Brain microvascular endothelial cell (primary cell): ENCODE data around the gene ANXA3.

Source experiments
- DNase-seq: peaks from one replicate; pipeline ENCODE4 v3.0.0-alpha.2; 2020
- H3K27ac ChIP-seq: fragments of 250-450 bp; sonication (Bioruptor Pico); 2 replicates; pipeline ENCODE4 v1.5.1; 2020; ENCODE audit warnings: mild to moderate bottlenecking, moderate library complexity
- H3K27me3 ChIP-seq: fragments of 250-450 bp; sonication (Bioruptor Pico); replicated peaks from 2 replicates; pipeline ENCODE4 v1.5.1; 2020; ENCODE audit warnings: mild to moderate bottlenecking
- H3K36me3 ChIP-seq: fragments of 250-450 bp; sonication (Bioruptor Pico); replicated peaks from 2 replicates; pipeline ENCODE4 v1.5.1; 2020; ENCODE audit warnings: mild to moderate bottlenecking
- H3K4me3 ChIP-seq: 2 replicates; pipeline ENCODE4 v1.5.1; 2011; ENCODE audit warnings: low read depth, mild to moderate bottlenecking, control low read depth, low read length, moderate library complexity
- in situ Hi-C: cut with HindIII; loops from 2 replicates; pipeline ENCODE4 v1.10.0; 2017; ENCODE audit warnings: low sequenced_read_pairs, low pct_ligation_motif_present
- TF ChIP-seq, protein P1 (sequence below): IDR thresholded peaks from 2 replicates; pipeline ENCODE4 v1.5.1; 2011; ENCODE audit warnings: low read depth, mild to moderate bottlenecking, moderate library complexity, low read length, control low read depth, inconsistent platforms; ENCODE audit errors: missing control alignments

ANXA3 gene

DNA sequence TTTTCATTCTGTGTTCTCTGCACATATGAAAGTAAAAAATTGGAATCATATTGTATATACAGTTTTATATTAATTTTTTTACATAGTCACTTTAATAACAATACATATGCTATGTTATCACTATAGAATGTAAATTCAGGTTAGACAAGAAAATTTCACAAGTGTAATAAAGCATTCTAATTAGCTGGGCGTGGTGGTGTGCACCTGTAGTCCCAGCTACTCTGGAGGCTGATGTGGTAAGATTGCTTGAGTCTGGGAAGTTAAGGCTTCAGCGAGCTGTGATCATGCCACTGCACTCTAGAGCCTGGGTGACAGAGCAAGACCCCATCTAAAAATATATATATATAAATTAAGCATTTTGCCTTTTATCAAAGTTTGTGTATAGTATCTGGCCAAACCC, 95.7 kb downstream of the ANXA3 start:
- H3K27me3 ChIP-seq, result no peaks in the 10 kb centered on the region
- in situ Hi-C loops, result no loop called here
- H3K27ac ChIP-seq, result no peak overlapping the region
- TF ChIP-seq, protein P1, sequence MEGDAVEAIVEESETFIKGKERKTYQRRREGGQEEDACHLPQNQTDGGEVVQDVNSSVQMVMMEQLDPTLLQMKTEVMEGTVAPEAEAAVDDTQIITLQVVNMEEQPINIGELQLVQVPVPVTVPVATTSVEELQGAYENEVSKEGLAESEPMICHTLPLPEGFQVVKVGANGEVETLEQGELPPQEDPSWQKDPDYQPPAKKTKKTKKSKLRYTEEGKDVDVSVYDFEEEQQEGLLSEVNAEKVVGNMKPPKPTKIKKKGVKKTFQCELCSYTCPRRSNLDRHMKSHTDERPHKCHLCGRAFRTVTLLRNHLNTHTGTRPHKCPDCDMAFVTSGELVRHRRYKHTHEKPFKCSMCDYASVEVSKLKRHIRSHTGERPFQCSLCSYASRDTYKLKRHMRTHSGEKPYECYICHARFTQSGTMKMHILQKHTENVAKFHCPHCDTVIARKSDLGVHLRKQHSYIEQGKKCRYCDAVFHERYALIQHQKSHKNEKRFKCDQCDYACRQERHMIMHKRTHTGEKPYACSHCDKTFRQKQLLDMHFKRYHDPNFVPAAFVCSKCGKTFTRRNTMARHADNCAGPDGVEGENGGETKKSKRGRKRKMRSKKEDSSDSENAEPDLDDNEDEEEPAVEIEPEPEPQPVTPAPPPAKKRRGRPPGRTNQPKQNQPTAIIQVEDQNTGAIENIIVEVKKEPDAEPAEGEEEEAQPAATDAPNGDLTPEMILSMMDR, result no peak
- H3K36me3 ChIP-seq, result no peaks in the 10 kb centered on the region
- no peak overlapping the region for H3K4me3 ChIP-seq
- DNase-seq, result no peak

DNA sequence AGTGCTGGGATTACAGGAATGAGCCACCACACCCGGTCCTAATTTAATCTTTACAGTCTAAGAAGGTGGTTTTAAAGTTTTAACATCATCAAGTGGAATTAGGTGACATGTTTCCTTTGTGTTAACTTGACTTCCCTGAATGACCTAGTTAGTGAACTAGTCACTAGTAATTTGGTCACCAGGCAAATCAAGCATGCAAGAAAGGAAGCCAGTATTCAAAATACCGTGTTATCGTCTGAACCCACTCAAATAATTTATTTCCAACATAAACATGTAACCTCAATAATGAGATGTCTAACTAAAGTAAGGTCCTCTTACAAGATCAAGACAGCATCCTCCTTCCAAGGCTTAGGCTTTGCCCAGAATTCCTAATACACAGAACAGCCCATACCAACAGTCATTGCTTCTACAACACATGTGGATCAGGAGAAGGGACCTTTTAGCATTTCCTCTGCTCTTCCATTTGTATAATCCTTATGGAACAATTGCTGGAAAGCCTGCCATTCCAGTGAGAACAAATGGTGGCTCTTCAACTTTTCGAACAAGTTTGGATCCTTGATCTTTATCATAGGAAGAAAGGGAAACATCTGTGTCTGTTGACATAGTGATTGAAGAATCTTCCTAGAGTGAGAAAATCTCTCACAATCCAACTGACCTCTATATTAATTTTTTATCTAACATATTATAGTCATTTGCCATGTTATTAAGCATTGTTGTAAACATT, 97.2 kb downstream of the ANXA3 start:
- TF ChIP-seq, protein P1, result no peak
- Histone ChIP-seq H3K27ac (no peak overlapping the region), H3K4me3 (no peak overlapping the region), H3K27me3 (no peaks in the 10 kb centered on the region), H3K36me3 (no peaks in the 10 kb centered on the region)
- in situ Hi-C loops, result no loop called here
- no peak for DNase-seq

DNA sequence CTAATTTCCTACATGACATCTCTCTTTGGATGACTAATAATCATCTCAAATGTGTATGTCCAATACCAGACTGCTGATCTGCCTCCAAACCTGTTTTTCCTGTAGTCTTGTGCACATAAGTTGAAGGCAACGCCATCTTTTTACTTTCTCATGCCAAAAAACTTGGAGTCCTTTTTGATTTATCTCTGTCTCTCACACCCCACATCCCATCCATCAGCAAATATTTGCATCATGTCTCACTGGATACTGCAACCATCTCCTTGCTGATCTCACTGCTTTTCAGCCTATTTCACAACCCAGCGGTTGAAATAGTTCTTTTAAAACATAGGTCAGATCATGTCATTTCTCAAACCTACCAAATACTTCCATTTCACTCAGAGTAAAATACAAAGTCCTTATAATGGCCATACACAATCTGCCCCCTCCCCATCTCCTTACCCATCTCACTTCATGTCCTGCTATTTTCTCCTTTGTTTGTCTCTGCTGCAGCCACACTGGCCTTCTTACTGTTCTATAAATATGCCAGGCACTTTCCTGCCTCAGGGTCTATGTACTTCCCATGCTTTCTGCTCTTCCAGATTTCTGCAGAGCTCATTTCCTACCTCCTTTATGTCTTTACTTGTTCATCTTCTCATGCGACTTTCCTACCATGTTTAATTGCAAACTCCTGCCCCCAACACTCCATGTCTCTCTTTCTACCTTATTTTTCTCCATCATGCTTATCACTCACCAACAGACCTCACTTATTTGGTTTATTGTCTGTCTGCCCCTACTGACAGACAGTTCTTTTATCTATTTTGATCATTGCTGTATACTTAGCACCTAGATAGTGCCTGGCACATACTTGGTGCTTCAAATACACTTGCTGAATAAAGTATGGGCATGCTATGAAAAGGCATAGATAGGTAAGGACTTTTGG, 98.8 kb downstream of the ANXA3 start:
- Histone ChIP-seq H3K36me3 (no peaks in the 10 kb centered on the region), H3K27me3 (no peaks in the 10 kb centered on the region), H3K27ac (peak overlapping the region; percentile 20), H3K4me3 (no peak overlapping the region)
- in situ Hi-C loops, result no loop called here
- DNase-seq, result peak; percentile 80
- TF ChIP-seq, protein P1, result no peak

DNA sequence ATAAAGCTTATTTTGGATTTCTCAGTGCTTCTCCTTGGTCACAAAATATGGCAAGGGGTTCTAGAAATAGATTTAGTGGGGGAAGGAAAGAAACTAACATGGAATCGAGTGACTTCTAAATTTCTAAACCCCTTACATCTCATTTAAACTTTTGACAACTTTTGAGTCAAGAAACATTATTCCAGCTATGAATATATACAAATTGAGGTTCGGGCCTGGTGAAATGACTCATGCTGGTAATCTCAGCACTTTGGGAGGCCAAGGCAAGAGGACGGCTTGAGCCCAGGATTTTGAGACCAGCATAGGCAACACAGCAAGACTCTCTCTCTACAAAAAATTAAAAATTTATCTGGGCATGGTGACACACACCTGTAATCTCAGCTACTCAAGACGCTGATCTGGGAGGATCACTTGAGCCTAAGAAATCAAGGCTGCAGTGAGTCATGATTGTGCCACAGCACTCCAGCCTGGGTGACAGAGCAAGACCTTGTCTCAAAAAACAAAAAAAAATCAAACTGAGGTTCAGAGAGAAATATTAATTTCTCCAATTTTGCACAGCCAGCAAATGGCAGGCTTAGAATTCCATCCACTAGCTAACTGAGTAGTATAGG, 99.8 kb downstream of the ANXA3 start:
- no peaks in the 10 kb centered on the region for H3K36me3 ChIP-seq
- no peaks in the 10 kb centered on the region for H3K27me3 ChIP-seq
- in situ Hi-C loops, result no loop called here
- no peak overlapping the region for H3K27ac ChIP-seq
- DNase-seq, result no peak
- TF ChIP-seq, protein P1, result no peak
- H3K4me3 ChIP-seq, result no peak overlapping the region

DNA sequence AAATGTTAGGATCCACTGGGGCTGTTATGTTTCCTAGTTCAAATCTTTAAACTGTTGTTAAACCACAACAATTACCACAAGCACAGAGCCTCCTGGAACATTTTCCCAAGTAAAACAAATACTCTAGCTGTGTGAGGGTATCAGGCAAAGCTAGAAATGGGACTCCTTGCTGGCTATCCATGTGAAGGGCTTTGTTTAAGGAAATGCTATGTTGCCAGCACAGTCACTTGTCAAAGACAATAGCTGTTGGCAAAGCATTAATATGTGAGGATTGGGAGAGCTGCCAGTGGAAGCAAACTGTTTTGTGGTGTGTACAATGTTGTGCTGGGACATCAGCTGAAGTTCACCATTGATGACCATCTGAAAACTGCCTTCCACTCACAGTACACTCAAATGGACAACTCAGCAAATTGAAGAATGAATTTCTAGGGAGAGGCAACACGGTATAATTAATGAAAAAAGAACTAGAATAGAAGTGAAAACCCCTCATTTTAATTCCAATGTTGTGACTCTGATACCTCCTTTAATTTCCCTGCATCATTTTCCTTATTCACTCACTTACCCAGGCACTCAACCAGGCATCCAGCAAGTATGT, 100.8 kb downstream of the ANXA3 start:
- Histone ChIP-seq H3K4me3 (no peak overlapping the region), H3K27me3 (no peaks in the 10 kb centered on the region), H3K27ac (no peak overlapping the region), H3K36me3 (no peaks in the 10 kb centered on the region)
- TF ChIP-seq, protein P1, result no peak
- DNase-seq, result no peak
- in situ Hi-C loops, result no loop called here
